NCI-H1930 (cell line): ENCODE results near the gene CDKN3.

ENCODE experiments used
- DNase-seq, 2 experiments: peaks; one replicate each; lab custom pipeline; 2025; lab: John Stamatoyannopoulos, UW

Gene CDKN3, protein sequence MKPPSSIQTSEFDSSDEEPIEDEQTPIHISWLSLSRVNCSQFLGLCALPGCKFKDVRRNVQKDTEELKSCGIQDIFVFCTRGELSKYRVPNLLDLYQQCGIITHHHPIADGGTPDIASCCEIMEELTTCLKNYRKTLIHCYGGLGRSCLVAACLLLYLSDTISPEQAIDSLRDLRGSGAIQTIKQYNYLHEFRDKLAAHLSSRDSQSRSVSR

DNA sequence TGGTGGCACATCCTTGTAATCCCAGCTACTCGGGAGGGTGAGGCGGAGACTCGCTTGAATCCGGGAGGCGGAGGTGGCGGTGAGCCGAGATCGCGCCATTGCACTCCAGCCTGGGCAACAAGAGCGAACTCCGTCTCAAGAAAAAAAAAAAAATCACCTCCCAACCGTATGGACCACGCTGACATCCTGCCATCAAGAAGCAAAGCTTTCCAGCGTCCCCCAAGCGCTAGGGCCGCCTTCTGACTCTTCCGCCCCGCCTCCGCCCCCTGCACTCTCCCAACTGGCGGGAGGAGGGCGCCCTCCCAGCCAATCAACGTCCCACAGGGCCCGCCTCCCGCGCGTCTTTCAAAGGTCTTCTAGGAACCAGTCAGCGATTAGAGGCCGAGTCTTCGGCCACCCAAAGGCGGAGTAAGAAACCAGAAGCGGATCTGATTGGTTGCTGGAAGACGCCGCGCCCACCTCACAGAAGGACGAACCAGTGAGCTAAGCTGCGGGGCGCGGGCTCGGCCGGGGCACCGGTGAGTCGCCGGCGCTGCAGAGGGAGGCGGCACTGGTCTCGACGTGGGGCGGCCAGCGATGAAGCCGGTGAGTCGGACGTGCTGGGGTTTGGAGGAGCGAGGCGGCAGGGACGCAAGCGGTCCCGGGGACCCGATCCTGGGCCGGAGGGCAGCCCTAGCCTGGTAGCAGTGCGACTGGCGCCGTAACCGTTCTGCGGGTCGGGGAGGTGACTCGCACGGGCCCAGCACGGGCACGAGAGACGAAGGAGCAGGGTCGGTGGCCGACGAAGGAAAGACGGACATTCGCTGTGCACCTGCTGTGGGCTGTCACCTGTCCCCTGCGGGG, at the start of gene CDKN3:
Gene CDKN3 (plus strand): TSS at position 515 of the 843 bp plus-strand sequence. CDS start 62 bp downstream, at position 577.
- DNase-seq, result peak; percentile 98

DNA sequence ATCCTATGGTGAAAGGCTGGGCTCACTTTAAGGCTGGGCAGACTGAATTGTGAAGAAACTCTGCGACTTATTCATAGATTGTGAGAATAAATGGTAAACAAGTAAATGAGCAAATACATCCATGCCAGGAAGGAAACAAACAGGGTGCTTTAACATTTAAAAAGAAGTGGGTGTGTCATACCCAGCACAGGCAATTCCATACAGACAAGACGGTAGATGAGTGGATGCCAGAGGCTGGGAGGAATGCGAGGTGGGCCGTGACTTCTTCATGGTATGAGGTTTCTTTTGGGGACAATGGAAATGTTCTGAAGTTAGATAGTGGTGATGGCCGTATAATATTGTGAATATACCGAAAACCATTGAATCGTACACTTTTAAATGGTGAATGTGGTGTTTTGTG, 49.8 kb upstream of the CDKN3 start:
- DNase-seq, result no peak

DNA sequence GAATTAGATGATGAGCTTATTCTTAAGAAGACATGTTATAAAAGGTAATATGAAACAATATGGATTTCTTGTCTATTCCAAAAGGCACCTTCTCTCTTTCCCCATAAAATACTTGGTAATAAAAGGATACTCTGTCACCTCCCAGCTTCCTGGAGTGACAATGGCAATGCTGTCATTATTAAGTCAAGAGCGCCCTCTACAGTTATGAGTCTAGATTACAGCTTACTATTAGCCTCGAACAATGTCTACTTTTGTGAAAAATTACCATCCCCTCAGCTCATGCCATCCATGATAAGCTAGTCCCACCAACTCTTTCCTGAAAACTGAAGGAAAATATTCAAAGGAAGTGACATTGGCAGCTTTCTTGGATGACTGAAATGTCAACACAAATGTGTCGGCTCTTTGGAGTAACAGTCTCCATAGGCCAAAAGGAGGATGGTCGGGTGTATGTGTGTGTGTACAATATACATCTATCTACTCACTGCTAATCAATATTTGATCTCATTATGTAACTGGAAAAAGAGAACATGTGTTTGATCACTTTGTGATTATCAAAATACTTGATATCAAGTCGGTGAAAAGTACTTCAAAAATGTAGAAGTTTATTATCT, 48.7 kb upstream of the CDKN3 start:
- DNase-seq, result peak; percentile 37

DNA sequence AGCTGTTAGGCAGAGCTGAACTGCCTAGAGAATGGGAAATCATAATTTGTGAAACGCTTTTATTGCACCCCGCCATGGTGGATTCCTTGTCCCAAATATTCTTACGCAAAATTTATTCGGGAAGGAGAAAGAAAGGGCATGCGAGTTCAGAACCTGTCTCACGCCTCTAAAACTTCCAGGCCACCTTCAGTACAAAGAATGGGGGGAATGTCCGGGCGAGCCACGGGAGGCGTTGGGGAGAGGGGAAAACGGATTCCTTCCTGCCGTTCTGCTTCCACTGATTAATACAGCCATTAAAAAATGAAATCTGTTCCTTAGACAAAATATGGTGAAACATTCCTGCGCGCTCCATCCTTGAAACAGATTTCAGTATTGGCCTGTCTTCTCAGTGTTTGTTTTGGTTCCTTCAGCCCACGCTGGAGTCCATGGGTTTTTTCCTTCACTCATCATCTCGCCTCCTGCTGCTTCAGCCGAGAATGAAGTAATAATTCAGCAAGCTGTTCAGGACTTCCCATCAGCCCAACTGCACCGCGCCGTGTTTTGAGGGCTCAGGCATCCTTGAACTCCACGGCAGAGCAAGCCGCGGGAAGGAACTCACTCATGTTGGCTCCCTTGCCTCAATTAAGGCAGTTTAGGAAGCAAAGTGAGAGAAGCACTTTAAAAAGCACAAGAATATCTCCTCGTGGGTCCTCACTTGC, 47.7 kb upstream of the CDKN3 start:
- no peak for DNase-seq

DNA sequence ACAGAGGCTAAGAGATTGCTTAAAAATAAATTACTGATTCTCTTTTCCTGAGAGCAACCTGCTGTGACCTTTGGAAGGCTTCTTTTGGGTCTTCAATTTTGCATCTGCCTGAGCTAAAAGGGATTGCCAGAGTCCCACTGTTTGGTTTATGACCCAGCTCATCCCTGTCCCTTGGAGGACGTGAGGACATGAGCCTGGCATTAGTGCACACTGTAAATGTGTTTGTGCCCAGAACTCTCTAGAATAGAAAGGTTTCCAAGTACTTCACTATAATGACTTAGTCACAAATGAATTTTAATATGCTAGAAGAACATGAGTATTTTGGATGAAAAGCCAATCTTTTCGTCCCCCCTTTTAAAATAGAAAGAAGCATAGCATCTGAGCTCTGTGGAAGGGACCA, 47.1 kb upstream of the CDKN3 start:
- no peak for DNase-seq

DNA sequence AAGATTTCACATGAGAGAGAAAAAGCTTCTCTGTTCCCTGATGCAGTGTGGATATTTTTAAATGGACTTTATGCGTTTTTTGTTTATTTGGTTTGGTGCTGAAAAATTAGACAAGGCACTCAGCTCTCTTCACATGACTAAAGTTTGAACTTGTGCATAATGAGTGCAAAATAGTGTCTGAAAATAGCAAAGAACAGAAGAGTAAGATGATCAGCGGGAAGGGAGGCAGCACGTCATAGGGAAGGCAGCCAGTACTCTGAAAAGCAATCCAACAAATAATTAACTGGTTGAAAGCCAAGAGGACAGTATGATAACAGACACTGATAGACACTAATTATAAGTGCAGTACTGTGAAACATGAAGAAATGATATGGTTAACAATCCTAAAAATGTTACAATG, 46.6 kb upstream of the CDKN3 start:
- no peak for DNase-seq

DNA sequence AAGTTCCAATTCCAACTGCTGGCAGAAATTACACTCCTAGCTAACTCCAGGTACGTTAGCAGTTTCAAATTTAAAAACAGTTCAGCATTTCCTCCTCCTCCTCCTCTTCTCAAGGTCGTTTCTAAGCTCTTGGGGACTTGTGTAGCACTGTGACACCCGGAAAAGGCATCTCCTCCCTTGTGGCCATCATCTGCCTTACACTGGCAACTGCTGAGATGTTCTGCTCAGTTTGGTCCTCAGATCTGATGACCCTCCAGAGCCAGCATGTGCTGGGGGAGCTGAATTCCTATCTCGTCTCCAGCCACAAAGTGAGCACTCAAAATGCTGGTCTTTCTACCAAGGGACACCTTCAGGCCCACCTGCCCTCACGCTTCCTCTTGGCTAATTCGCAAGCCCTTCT, 43.5 kb upstream of the CDKN3 start:
- no peak for DNase-seq

DNA sequence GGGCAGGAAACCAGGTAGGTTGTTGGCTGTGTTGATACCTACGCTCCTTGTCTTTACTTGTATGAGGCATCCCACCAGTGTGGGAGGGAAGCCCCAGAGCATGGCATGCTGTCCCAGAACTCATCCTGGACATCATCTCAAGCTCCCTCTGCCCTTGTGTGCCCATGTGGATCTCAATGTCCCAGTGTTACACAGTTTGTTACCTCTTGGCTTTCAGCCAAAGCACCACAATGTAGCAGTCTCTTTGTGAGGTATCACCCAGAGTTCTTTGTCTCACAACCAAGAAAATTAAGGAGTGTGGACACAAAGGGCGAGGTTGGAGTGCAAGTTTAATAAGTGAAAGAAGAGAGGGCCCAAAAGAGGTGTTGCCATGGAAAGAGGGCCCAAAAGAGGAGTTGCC, 43.1 kb upstream of the CDKN3 start:
- DNase-seq, result no peak

DNA sequence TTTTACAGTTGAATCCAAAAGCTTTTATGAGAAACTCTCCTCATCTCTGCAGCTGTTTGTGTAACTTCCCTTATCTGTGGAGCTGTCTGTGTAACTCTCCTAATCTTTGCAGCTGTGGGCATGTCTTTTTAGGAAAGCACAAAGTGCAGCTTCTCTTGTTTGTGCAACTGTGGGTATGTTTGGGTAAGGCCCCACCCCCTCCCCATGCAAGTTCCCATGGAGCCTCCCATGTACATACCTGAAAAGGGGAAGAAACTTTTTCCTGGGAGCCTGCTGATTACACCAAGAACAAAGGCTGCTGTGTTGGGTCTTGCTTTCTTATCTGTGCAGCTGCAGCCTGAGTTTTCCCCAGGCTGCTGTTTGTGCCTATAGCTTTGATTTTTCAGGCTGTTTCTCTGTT, 42.7 kb upstream of the CDKN3 start:
- DNase-seq, result no peak

DNA sequence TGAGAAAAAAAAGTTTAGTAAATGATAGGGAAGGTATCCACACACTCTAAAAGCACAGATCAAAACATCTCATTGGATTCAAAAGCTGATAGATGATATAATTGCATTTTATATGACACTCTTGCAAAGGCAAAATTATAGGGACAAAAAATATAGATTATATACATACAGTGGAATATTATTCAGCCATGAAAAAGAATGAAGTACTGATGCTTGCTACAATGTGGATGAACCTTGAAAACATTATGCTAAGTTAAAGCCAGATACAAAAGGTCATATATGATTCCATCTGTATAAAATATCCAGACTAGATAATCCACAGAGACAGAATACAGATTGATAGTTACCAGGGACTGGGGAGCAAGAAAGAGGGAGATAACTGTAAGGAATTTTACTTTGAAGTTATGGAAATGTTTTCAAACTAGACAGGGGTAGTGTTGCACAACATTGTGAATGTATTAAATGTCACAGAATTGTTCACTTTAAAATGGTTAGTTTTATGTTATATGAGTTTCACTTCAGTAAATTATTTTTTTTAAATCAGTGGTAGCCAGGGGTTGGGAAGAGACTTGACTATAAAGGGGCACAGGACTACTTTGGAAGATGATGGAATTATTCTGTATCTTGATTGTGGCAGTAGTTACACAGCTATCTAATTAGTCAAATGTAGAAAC, 41.7 kb upstream of the CDKN3 start:
- DNase-seq, result no peak

DNA sequence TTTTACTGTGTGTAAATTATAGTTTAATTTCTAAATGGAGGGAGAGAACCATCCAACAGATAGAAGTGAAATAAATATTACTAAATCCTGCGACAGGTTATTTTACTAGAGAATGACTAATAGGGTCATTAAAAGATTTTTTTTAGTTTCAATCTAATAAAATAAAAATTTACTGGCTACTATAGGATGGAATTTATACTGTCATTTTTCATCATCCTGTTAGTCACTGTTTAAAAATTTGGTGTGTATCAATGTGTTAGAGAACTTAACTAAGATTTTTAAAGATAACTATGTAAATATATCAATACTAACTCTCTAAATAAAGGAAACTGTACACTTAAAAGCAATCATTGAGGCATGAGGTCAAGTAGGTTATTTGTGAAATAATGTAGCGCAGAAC, 41.1 kb upstream of the CDKN3 start:
- DNase-seq, result no peak

DNA sequence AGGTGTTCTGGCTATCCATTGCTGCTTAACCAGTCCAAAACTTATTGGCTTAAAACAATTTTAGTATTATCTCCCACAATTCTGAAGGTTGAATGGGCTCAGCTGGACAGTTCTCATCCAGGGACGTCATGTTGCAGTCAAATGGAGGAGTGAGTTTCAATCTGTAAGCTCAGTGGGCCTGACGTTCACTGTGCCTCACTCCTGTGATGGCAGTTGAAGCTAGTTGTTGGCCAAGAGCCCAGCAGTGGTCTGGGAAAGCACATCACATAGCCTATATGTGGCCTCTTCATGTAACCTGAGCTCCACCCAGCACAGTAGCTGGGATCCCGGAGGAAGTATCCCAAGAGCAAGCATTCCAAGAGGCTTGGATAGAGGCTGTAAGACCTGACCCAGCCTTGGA, 40.6 kb upstream of the CDKN3 start:
- no peak for DNase-seq

DNA sequence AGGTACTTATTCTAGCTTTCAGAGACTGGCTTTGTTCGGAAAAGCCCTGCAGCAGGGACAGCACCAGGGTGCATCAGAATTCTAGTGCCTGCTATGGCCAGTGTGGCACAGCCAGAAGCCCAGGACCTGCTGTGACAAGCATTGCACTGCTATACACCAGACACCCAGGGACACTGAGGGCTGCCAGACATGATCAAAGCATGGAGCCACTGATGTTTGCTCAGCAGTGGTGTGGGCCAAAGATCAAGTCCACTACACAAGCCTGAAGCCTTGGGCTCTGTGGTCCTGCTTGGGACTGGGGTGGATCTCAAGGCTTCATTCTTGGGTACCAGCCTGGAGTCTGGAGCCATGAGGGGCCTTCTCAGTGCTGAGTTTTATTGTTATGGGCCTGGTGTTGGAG, 36.1 kb upstream of the CDKN3 start:
- no peak for DNase-seq

DNA sequence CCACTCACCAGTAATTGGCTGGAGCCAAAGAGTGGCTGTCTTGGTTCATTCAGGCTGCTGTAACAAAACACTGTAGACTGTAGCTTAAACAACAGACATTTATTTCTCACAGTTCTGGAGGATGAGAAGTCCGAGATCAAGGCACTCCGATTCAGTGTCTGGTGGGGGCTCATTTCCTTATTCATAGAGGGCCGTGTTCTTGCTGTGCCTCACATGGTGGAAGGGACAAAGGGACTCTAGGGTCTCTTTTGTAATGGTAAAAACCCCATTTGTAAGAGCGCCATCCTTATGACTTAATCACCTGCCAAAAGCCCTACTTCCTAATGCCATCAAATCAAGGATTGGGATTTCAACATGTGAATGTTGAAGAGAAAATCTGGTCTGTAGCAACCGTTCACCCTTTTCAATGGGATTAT, 34.7 kb upstream of the CDKN3 start:
- DNase-seq, result no peak

DNA sequence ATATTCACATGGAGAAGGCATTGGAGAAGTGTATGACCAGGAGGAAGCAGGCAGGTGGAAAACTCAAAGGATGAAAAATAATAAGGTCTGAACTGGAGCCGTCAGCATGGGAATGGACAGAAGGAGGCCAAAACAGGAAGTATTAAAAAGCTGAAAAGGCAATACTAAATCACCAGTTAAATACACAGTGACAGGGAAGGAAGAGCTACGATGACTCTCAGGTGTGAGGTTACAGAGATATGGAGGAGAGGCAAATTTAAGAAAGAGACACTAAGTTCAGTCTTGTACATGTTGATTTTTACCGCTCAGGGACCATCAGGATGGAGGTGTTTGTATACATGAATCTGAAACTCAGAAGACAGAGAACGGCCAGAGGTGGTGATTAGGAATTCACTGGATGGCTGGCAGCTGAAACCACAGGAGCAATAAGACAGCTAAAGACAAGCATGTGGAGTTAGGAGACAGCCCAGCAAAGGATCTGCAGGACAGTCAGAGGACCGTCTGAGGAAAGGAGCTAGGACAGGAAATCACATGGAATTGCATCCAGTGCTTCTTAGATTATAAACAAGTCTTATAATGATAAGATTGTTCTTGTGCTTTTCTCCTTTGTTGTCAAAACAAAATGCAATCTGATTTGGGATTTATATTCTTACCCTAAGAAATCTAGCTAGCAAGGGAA, 33.9 kb upstream of the CDKN3 start:
- DNase-seq, result no peak

DNA sequence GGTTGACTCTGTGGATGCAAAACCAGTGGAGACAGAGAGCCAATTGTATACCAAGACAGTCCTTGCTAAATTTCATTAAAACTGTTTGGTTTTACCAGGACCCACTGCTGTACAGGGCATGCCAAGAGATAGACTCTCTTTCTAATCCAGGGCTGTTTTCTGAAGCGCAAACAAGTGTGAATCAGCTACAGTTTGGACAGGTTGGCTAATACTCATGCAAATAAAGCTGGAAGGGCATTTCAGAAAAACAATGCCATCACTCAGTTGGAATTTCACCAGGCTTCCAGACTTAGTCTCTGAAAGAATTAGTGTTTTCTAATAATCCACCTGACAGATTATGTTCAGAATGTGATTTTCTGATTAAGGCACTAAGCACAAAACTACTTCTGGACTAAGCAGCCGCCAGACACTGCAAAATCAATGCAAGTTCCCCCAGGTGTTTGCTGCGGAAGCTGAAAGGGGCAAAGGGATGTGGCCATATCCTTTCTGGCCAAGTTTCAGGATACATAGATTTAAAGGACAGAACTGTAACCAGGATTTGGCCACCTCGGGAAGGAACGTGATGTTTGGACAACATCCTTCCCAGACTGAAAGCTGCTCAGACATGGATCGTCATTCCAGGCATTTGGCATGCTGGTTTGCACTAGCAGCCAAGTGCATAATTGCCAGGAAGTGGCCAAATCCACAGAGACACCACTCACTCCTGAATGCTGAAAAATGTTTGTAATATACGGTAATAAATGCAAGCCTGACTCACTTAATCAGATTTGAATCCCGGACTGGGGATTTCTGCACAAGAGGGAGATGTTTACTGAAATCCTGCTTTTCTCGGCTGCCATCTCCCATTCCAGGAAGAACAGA, 32.0 kb upstream of the CDKN3 start:
- no peak for DNase-seq

DNA sequence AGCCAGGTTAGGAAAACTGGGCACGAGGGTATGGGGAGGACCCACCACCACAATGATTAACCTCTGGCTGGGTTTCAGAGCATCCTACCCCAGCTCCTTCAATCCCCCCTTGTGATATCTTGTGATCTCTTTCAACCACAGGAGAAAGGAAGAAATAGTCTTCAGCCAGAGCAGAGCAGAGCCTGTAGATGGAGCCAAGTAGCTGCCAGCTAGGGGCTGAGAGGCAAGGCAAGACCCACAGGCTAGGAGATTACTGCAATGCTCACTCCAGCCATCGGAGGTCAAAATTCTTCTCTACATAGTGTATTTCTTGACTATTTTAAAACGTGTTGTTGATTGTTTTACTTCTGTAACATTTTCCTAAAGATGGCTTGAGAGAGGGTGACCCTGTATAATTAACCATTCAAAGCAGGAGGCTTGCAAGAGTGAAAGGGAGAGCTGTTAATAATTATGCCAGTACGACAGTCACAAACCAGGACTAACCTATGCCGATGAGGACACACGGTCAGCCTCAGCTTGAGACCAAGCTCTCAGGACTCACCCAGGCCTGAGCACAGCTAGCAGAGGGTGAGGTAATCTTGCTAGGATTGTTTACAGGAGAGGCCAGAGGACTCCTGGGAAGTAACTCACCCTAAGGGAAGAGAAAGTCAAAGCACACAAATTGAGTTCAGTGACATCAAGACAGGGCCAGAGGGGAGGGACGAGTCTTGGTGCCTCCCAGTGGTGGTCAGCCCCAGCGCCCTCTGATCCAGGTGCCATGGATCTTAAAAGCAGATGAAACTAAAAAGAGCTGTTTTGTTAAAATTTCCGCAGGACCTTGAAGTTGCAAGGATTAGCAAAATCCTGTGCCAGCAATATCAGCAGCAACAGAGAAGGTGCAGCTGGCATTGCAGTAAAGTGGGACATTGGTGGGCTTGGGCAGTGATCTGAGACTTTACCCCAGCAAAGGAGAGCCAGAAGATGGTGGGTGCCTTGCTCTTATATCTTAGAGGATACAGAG, 29.8 kb upstream of the CDKN3 start:
- DNase-seq, result peak in 1 of 2 experiments; percentile 40

DNA sequence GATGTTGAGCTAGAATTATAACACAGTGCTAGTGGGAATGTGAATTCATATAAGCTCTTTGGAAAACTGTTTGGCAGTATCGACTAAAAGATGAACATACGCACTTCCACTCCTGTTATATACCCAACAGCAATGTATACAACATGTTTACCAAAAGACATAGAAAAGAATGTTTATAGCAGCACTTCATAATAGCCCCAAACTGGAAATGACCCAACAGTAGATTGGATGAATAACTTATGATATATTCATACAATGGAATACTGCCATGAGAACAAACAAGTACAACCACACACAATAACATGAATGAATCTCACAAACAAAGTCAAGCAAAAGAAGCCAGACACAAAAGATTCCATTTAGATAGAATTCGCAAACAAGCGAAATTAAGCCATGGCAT, 28.5 kb upstream of the CDKN3 start:
- DNase-seq, result no peak

DNA sequence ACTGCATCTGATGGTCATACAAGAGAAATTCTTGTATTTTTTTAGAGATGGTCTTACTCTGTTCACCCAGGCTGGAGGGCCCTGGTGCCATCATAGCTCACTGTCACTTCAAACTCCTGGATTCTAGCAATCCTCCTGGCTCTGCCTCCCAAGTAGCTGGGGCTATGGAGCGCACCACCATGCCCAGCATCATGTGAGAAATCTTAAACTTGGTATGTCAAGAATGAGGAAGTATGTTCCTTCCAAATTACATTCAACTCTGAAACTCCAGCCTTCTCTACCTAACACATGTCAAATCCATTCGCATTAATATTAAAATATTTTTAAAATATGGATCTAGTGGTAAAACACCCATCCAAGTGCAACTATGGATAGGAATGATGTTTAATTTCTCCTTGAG, 27.5 kb upstream of the CDKN3 start:
- DNase-seq, result no peak
